CD4-positive, alpha-beta memory T cell (primary cell): ENCODE data around the gene KIRREL2. TPM values are rescaled to one million over a fixed set of nuclear protein-coding genes. Genes with fewer than 3 reads are reported as not detected.
"Not testable (repeated sequence)": the region's sequence is repeated elsewhere in the genome, so short reads cannot be mapped to it uniquely, and the experiment has no call there.

ENCODE experiments used
- CTCF ChIA-PET: fragments of 350-600 bp; sonication (Branson Sonifier 250); formaldehyde crosslinking; loops from one replicate; lab custom pipeline; 2021; ENCODE audit warnings: inconsistent platforms; ENCODE audit not compliant: partially characterized antibody; lab: Charles Lee
- POLR2A ChIA-PET: fragments of 350-600 bp; sonication (Branson Sonifier 250); formaldehyde crosslinking; loops from one replicate; lab custom pipeline; 2021; ENCODE audit not compliant: partially characterized antibody; lab: Charles Lee
- DNase-seq, 5 donors: peaks; one replicate each; pipeline versions ENCODE4 v3.0.0 to v3.0.0-alpha.2; 2020 to 2022; ENCODE audit warnings: mixed read lengths in 1 of 5
- H3K27ac ChIP-seq: one replicate; pipeline ENCODE4 v1.7.0; 2013; ENCODE audit warnings: low read depth, low read length
- H3K27me3 ChIP-seq: 2 replicates; pipeline ENCODE4 v1.7.0; 2013; ENCODE audit warnings: mild to moderate bottlenecking, low read length, moderate library complexity; ENCODE audit not compliant: insufficient read depth
- H3K36me3 ChIP-seq: 2 replicates; pipeline ENCODE4 v1.7.0; 2013; ENCODE audit warnings: mild to moderate bottlenecking, low read length, moderate library complexity; ENCODE audit not compliant: insufficient read depth
- H3K4me1 ChIP-seq: 2 replicates; pipeline ENCODE4 v1.7.0; 2013; ENCODE audit warnings: mild to moderate bottlenecking, low read length, moderate library complexity; ENCODE audit not compliant: insufficient read depth
- H3K4me3 ChIP-seq, 2 donors: one replicate each; pipeline ENCODE4 v1.7.0; 2013; ENCODE audit warnings: low read length in 2 of 2, mild to moderate bottlenecking in 1 of 2
- H3K9me3 ChIP-seq, 2 donors: one replicate each; pipeline ENCODE4 v1.7.0; 2013; ENCODE audit warnings: low read length in 2 of 2, control low read depth in 1 of 2; ENCODE audit not compliant: control insufficient read depth in 1 of 2
- H3K27ac Mint-ChIP-seq, 7 donors: one replicate each; pipeline ENCODE4 v1.8.0; 2020 to 2021; ENCODE audit warnings: mixed read lengths in 7 of 7, mild to moderate bottlenecking in 6 of 7, inconsistent platforms in 3 of 7, moderate library complexity in 3 of 7
- H3K27me3 Mint-ChIP-seq, 2 donors: one replicate each; pipeline ENCODE4 v1.8.0; 2020 to 2021; ENCODE audit warnings: mixed read lengths in 2 of 2
- H3K36me3 Mint-ChIP-seq, 2 donors: one replicate each; pipeline ENCODE4 v1.8.0; 2020 to 2021; ENCODE audit warnings: mixed read lengths in 2 of 2, inconsistent platforms in 1 of 2, mild to moderate bottlenecking in 1 of 2
- H3K4me1 Mint-ChIP-seq, 4 donors: one replicate each; pipeline ENCODE4 v1.8.0; 2020 to 2021; ENCODE audit warnings: mixed read lengths in 4 of 4, mild to moderate bottlenecking in 1 of 4
- H3K4me3 Mint-ChIP-seq, 8 donors: one replicate each; pipeline ENCODE4 v1.8.0; 2020 to 2021; ENCODE audit warnings: mixed read lengths in 8 of 8, mild to moderate bottlenecking in 7 of 8, moderate library complexity in 6 of 8, inconsistent platforms in 3 of 8
- H3K9me3 Mint-ChIP-seq, 8 donors: one replicate each; pipeline ENCODE4 v1.8.0; 2020 to 2021; ENCODE audit warnings: mixed read lengths in 8 of 8, mild to moderate bottlenecking in 5 of 8, inconsistent platforms in 3 of 8, moderate library complexity in 1 of 8
- intact Hi-C: fragments of 100-400 bp; cut with micrococcal nuclease; formaldehyde crosslinking; loops from one replicate; pipeline ENCODE4 v1.15.1; 2023
- polyA plus RNA-seq, 2 donors: library from polyadenylated mRNA; unstranded; fragments of 300-500 nt; fragmentation: Illumina TruSeq; gene quantifications; one replicate each; pipeline ENCODE4 v1.2.3, GENCODE V29; 2021
- total RNA-seq, 2 experiments: library from RNA; stranded (reverse); gene quantifications; one replicate each; pipeline ENCODE4 v1.2.3, GENCODE V29; 2021

KIRREL2 gene
- total and polyA plus RNA-seq, 4 experiments from 2014 or later = 0.08 TPM; not detected in 3

GRCh38 chr19:35833972-35834371 lies 22.7 kb upstream of the KIRREL2 start:
- peaks cover 2% of the 10 kb centered on the region for H3K27me3 ChIP-seq
- no peak for DNase-seq
- CTCF ChIA-PET = no interaction called here

GRCh38 chr19:35836096-35836495 lies 20.6 kb upstream of the KIRREL2 start:
- H3K4me3 ChIP-seq, H3K27ac Mint-ChIP-seq, H3K4me3 Mint-ChIP-seq, intact Hi-C loops, H3K27me3 ChIP-seq, CTCF ChIA-PET, H3K4me1 ChIP-seq, H3K4me1 Mint-ChIP-seq, H3K36me3 Mint-ChIP-seq, H3K36me3 ChIP-seq, POLR2A ChIA-PET, DNase-seq, H3K9me3 ChIP-seq, H3K27ac ChIP-seq: not testable (repeated sequence)
- peaks cover 0 to 14% (median 5%) of the 10 kb centered on the region in 8 donors for H3K9me3 Mint-ChIP-seq
- H3K27me3 Mint-ChIP-seq = peaks cover 14 to 20% of the 10 kb centered on the region in 2 donors

More at GRCh38 chr19:35833972-35834371, 22.7 kb upstream of the KIRREL2 start:
- Mint-ChIP-seq H3K27me3 (peaks cover 19 to 24% of the 10 kb centered on the region in 2 donors), H3K27ac (no peak overlapping the region), H3K4me1 (no peaks in the 10 kb centered on the region), H3K4me3 (no peak overlapping the region), H3K9me3 (peaks cover 0 to 6% (median 3%) of the 10 kb centered on the region in 8 donors), H3K36me3 (peaks cover 2 to 3% of the 10 kb centered on the region in 2 donors)
- no peaks in the 10 kb centered on the region for H3K36me3 ChIP-seq
- POLR2A ChIA-PET = no interaction called here
- H3K27ac ChIP-seq = no peak overlapping the region
- no peaks in the 10 kb centered on the region for H3K9me3 ChIP-seq
- no peaks in the 10 kb centered on the region for H3K4me1 ChIP-seq
- intact Hi-C loops = no loop called here
- no peak overlapping the region for H3K4me3 ChIP-seq

- Mint-ChIP-seq H3K36me3 (peaks cover 3 to 8% of the 10 kb centered on the region in 2 donors), H3K4me3 (no peak overlapping the region), H3K27me3 (peaks cover 36 to 47% of the 10 kb centered on the region in 2 donors), H3K4me1 (peaks cover 7 to 30% (median 20%) of the 10 kb centered on the region in 4 donors), H3K9me3 (peaks cover 0 to 21% (median 11%) of the 10 kb centered on the region in 8 donors), H3K27ac (no peak overlapping the region)
- peaks cover 14% of the 10 kb centered on the region for H3K4me1 ChIP-seq
- H3K4me3 ChIP-seq = no peak overlapping the region
- DNase-seq = no peak
- H3K27me3 ChIP-seq = peaks cover 33% of the 10 kb centered on the region
- H3K27ac ChIP-seq = no peak overlapping the region
- ChIA-PET POLR2A (no interaction called here), CTCF (no interaction called here)
- no peaks in the 10 kb centered on the region for H3K36me3 ChIP-seq
- H3K9me3 ChIP-seq = no peaks in the 10 kb centered on the region
- intact Hi-C loops = no loop called here
Measured at GRCh38 chr19:35841961-35842595, 14.6 kb upstream of the KIRREL2 start.

- H3K9me3 Mint-ChIP-seq = peaks cover 0 to 21% (median 11%) of the 10 kb centered on the region in 8 donors
- Histone ChIP-seq H3K27ac (no peak overlapping the region), H3K9me3 (no peaks in the 10 kb centered on the region), H3K27me3 (peaks cover 33% of the 10 kb centered on the region), H3K36me3 (no peaks in the 10 kb centered on the region), H3K4me1 (peaks cover 14% of the 10 kb centered on the region), H3K4me3 (no peak overlapping the region)
- intact Hi-C loops = no loop called here
- H3K27ac Mint-ChIP-seq = no peak overlapping the region
- POLR2A ChIA-PET = no interaction called here
- peaks cover 3 to 8% of the 10 kb centered on the region in 2 donors for H3K36me3 Mint-ChIP-seq
- H3K4me3 Mint-ChIP-seq = peak overlapping the region in 1 of 8 donors; percentile 1
- H3K4me1 Mint-ChIP-seq = peaks cover 7 to 30% (median 20%) of the 10 kb centered on the region in 4 donors
- peaks cover 34 to 47% of the 10 kb centered on the region in 2 donors for H3K27me3 Mint-ChIP-seq
- DNase-seq = no peak
- CTCF ChIA-PET = no interaction called here
Measured at GRCh38 chr19:35842666-35843272, 13.9 kb upstream of the KIRREL2 start.

GRCh38 chr19:35843676-35844481 lies 12.8 kb upstream of the KIRREL2 start:
- ChIA-PET POLR2A (no interaction called here), CTCF (no interaction called here)
- H3K4me1 ChIP-seq = peaks cover 14% of the 10 kb centered on the region
- Mint-ChIP-seq H3K4me1 (peaks cover 7 to 30% (median 20%) of the 10 kb centered on the region in 4 donors), H3K4me3 (peak overlapping the region in 3 of 8 donors; percentile 32 to 79 (median 40)), H3K27ac (no peak overlapping the region), H3K9me3 (peaks cover 0 to 16% (median 9%) of the 10 kb centered on the region in 8 donors), H3K36me3 (peaks cover 2 to 8% of the 10 kb centered on the region in 2 donors), H3K27me3 (peaks cover 40 to 53% of the 10 kb centered on the region in 2 donors)
- no peaks in the 10 kb centered on the region for H3K36me3 ChIP-seq
- H3K27ac ChIP-seq = no peak overlapping the region
- H3K4me3 ChIP-seq = no peak overlapping the region
- peaks cover 33% of the 10 kb centered on the region for H3K27me3 ChIP-seq
- intact Hi-C loops = no loop called here
- H3K9me3 ChIP-seq = no peaks in the 10 kb centered on the region
- no peak for DNase-seq

- peaks cover 42 to 54% of the 10 kb centered on the region in 2 donors for H3K27me3 Mint-ChIP-seq
- ChIA-PET CTCF (no interaction called here), POLR2A (no interaction called here)
- peak overlapping the region in 7 of 8 donors; percentile 63 to 79 (median 70) for H3K4me3 Mint-ChIP-seq
- intact Hi-C loops = no loop called here
- H3K9me3 Mint-ChIP-seq = peaks cover 0 to 11% (median 6%) of the 10 kb centered on the region in 8 donors
- Histone ChIP-seq H3K36me3 (no peaks in the 10 kb centered on the region), H3K4me3 (no peak overlapping the region), H3K9me3 (no peaks in the 10 kb centered on the region), H3K27ac (no peak overlapping the region), H3K4me1 (peaks cover 14% of the 10 kb centered on the region), H3K27me3 (peaks cover 33% of the 10 kb centered on the region)
- H3K36me3 Mint-ChIP-seq = peaks cover 0 to 8% of the 10 kb centered on the region in 2 donors
- H3K4me1 Mint-ChIP-seq = peaks cover 7 to 30% (median 20%) of the 10 kb centered on the region in 4 donors
- DNase-seq = no peak
- peak overlapping the region in 2 of 7 donors; percentile 9 to 14 for H3K27ac Mint-ChIP-seq
Measured at GRCh38 chr19:35844482-35845214, 12.1 kb upstream of the KIRREL2 start.
